WTC11 (cell line): ENCODE measurements around the gene IRF2BPL.

Experiments used
- ATF1 ChIP-seq: sonication (generic); formaldehyde crosslinking; IDR thresholded peaks from 2 replicates; pipeline ENCODE4 v1.8.1; 2023; ENCODE audit warnings: mild to moderate bottlenecking, moderate library complexity, missing genetic modification reagents
- CREB1 ChIP-seq: sonication (generic); formaldehyde crosslinking; IDR thresholded peaks from 2 replicates; pipeline ENCODE4 v1.8.0; 2023; ENCODE audit warnings: mild to moderate bottlenecking, missing genetic modification reagents
- SP1 ChIP-seq: sonication (generic); formaldehyde crosslinking; conservative IDR thresholded peaks from 2 replicates; pipeline ENCODE4 v1.8.1; 2022; ENCODE audit warnings: missing genetic modification reagents
- TCF7 ChIP-seq: sonication (generic); formaldehyde crosslinking; IDR thresholded peaks from 2 replicates; pipeline ENCODE4 v1.8.0; 2022; ENCODE audit warnings: mild to moderate bottlenecking, low read depth, missing genetic modification reagents, moderate library complexity
- ZBTB21 ChIP-seq: sonication (generic); formaldehyde crosslinking; IDR thresholded peaks from 2 replicates; pipeline ENCODE4 v1.8.1; 2023; ENCODE audit warnings: mild to moderate bottlenecking, missing genetic modification reagents, borderline replicate concordance
- ZNF138 ChIP-seq: sonication (generic); formaldehyde crosslinking; conservative IDR thresholded peaks from 2 replicates; pipeline ENCODE4 v1.8.1; 2022; ENCODE audit warnings: mild to moderate bottlenecking, moderate library complexity, missing genetic modification reagents
- TF ChIP-seq, protein P1 (sequence below): fragments of 200-600 bp; IDR thresholded peaks from 2 replicates; pipeline ENCODE4 v1.8.0; 2022; ENCODE audit warnings: antibody characterized with exemption
- TF ChIP-seq, protein P2 (sequence below): sonication (generic); formaldehyde crosslinking; IDR thresholded peaks from 2 replicates; pipeline ENCODE4 v1.8.1; 2022; ENCODE audit warnings: mild to moderate bottlenecking, moderate library complexity, missing genetic modification reagents
- TF ChIP-seq, protein P3 (sequence below): sonication (generic); formaldehyde crosslinking; IDR thresholded peaks from 2 replicates; pipeline ENCODE4 v1.8.0; 2022; ENCODE audit warnings: mild to moderate bottlenecking, missing genetic modification reagents
- TF ChIP-seq, protein P4 (sequence below): sonication (generic); formaldehyde crosslinking; IDR thresholded peaks from 2 replicates; pipeline ENCODE4 v1.8.1; 2023; ENCODE audit warnings: mild to moderate bottlenecking, missing genetic modification reagents, borderline replicate concordance

DNA sequence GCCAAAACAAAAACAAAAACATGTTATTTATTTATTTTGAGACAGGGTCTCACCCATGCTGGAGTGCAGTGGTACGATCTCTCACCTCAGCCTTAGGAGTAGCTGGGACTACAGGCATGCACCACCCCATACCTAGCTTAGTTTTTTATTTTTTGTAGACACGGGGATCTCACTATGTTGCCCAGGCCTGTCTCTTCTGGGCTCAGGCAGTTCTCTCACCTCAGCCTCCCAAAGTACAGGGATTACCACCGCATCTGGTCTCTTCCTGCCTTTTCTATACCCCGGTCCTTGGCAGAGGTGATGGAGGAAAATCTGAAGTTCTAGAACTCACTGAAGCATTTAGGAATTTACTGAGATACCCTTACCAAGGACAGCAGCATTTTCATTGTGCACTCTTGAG, 6.8 kb upstream of the IRF2BPL start:
- TF ChIP-seq, protein P1, sequence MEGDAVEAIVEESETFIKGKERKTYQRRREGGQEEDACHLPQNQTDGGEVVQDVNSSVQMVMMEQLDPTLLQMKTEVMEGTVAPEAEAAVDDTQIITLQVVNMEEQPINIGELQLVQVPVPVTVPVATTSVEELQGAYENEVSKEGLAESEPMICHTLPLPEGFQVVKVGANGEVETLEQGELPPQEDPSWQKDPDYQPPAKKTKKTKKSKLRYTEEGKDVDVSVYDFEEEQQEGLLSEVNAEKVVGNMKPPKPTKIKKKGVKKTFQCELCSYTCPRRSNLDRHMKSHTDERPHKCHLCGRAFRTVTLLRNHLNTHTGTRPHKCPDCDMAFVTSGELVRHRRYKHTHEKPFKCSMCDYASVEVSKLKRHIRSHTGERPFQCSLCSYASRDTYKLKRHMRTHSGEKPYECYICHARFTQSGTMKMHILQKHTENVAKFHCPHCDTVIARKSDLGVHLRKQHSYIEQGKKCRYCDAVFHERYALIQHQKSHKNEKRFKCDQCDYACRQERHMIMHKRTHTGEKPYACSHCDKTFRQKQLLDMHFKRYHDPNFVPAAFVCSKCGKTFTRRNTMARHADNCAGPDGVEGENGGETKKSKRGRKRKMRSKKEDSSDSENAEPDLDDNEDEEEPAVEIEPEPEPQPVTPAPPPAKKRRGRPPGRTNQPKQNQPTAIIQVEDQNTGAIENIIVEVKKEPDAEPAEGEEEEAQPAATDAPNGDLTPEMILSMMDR, result no peak
- TF ChIP-seq CREB1, result no peak
- no peak for TF ChIP-seq SP1 (CRISPR knock-in tag)
- TF ChIP-seq ZBTB21 (CRISPR knock-in tag), result no peak
- TF ChIP-seq, protein P2, sequence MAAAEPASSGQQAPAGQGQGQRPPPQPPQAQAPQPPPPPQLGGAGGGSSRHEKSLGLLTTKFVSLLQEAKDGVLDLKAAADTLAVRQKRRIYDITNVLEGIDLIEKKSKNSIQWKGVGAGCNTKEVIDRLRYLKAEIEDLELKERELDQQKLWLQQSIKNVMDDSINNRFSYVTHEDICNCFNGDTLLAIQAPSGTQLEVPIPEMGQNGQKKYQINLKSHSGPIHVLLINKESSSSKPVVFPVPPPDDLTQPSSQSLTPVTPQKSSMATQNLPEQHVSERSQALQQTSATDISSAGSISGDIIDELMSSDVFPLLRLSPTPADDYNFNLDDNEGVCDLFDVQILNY (CRISPR knock-in tag), result no peak
- TF ChIP-seq, protein P3, sequence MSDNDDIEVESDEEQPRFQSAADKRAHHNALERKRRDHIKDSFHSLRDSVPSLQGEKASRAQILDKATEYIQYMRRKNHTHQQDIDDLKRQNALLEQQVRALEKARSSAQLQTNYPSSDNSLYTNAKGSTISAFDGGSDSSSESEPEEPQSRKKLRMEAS (CRISPR knock-in tag), result no peak
- TF ChIP-seq, protein P4, sequence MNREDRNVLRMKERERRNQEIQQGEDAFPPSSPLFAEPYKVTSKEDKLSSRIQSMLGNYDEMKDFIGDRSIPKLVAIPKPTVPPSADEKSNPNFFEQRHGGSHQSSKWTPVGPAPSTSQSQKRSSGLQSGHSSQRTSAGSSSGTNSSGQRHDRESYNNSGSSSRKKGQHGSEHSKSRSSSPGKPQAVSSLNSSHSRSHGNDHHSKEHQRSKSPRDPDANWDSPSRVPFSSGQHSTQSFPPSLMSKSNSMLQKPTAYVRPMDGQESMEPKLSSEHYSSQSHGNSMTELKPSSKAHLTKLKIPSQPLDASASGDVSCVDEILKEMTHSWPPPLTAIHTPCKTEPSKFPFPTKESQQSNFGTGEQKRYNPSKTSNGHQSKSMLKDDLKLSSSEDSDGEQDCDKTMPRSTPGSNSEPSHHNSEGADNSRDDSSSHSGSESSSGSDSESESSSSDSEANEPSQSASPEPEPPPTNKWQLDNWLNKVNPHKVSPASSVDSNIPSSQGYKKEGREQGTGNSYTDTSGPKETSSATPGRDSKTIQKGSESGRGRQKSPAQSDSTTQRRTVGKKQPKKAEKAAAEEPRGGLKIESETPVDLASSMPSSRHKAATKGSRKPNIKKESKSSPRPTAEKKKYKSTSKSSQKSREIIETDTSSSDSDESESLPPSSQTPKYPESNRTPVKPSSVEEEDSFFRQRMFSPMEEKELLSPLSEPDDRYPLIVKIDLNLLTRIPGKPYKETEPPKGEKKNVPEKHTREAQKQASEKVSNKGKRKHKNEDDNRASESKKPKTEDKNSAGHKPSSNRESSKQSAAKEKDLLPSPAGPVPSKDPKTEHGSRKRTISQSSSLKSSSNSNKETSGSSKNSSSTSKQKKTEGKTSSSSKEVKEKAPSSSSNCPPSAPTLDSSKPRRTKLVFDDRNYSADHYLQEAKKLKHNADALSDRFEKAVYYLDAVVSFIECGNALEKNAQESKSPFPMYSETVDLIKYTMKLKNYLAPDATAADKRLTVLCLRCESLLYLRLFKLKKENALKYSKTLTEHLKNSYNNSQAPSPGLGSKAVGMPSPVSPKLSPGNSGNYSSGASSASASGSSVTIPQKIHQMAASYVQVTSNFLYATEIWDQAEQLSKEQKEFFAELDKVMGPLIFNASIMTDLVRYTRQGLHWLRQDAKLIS, result no peak
- TF ChIP-seq ATF1 (CRISPR knock-in tag), result no peak
- TF ChIP-seq TCF7 (CRISPR knock-in tag), result no peak
- TF ChIP-seq ZNF138, result no peak
